WTC11 (cell line): ENCODE results near the gene TP53I13. TPM values are rescaled to one million over a fixed set of nuclear protein-coding genes. Genes with fewer than 3 reads are reported as not detected.
A peak's percentile ranks its signal among the peaks of the same experiment; 100 is the strongest.

ENCODE experiments used
- ATAC-seq: fragments of 200-7000 bp; cut with Tn5 transposase; 2 replicates; pipeline ENCODE4 v1.10.0; 2021; ENCODE audit warnings: mild to moderate bottlenecking, moderate library complexity
- CTCF ChIA-PET: fragments of 300-600 bp; sonication (Branson Sonifier 250); formaldehyde crosslinking; loops from one replicate; lab custom pipeline; 2021; ENCODE audit warnings: antibody characterized with exemption; lab: Charles Lee
- POLR2A ChIA-PET: fragments of 350-600 bp; sonication (Branson Sonifier 250); formaldehyde crosslinking; loops from one replicate; lab custom pipeline; 2021; ENCODE audit warnings: antibody characterized with exemption; lab: Charles Lee
- DNase-seq: peaks from one replicate; pipeline ENCODE4 v3.0.0; 2021; ENCODE audit warnings: low spot score
- H3K27ac Mint-ChIP-seq: 2 replicates; pipeline ENCODE4 v1.8.0; 2021; ENCODE audit warnings: mixed read lengths
- H3K27me3 Mint-ChIP-seq: 2 replicates; pipeline ENCODE4 v1.8.0; 2021; ENCODE audit warnings: low read depth, mild to moderate bottlenecking, moderate library complexity, mixed read lengths
- H3K36me3 Mint-ChIP-seq: 2 replicates; pipeline ENCODE4 v1.8.0; 2021; ENCODE audit warnings: mixed read lengths
- H3K4me1 Mint-ChIP-seq: 2 replicates; pipeline ENCODE4 v1.8.0; 2022; ENCODE audit warnings: mixed read lengths
- H3K4me3 Mint-ChIP-seq: 2 replicates; pipeline ENCODE4 v1.8.0; 2021; ENCODE audit warnings: mild to moderate bottlenecking, moderate library complexity, mixed read lengths
- H3K9me3 Mint-ChIP-seq: 2 replicates; pipeline ENCODE4 v1.8.0; 2021; ENCODE audit warnings: mixed read lengths
- CBFB ChIP-seq: sonication (generic); formaldehyde crosslinking; IDR thresholded peaks from 2 replicates; pipeline ENCODE4 v1.8.1; 2022; ENCODE audit warnings: mild to moderate bottlenecking, low read depth, missing genetic modification reagents
- CTCF ChIP-seq: fragments of 200-600 bp; IDR thresholded peaks from 2 replicates; pipeline ENCODE4 v1.8.0; 2022; ENCODE audit warnings: antibody characterized with exemption
- EMX1 ChIP-seq: fragments of 250-450 bp; sonication (Bioruptor Pico); IDR thresholded peaks from 2 replicates; pipeline ENCODE4 v1.8.0; 2021; ENCODE audit warnings: mild to moderate bottlenecking
- ERG ChIP-seq: fragments of 250-450 bp; sonication (Bioruptor Pico); IDR thresholded peaks from 2 replicates; pipeline ENCODE4 v1.8.0; 2021; ENCODE audit warnings: mild to moderate bottlenecking
- FOXP1 ChIP-seq: sonication (generic); formaldehyde crosslinking; IDR thresholded peaks from 2 replicates; pipeline ENCODE4 v1.8.0; 2022; ENCODE audit warnings: missing genetic modification reagents, mild to moderate bottlenecking, moderate library complexity, borderline replicate concordance
- GABPB1 ChIP-seq: sonication (generic); formaldehyde crosslinking; IDR thresholded peaks from 2 replicates; pipeline ENCODE4 v1.8.1; 2023; ENCODE audit warnings: mild to moderate bottlenecking, missing genetic modification reagents
- HMGXB4 ChIP-seq: sonication (generic); formaldehyde crosslinking; IDR thresholded peaks from 2 replicates; pipeline ENCODE4 v1.8.1; 2023; ENCODE audit warnings: mild to moderate bottlenecking, moderate library complexity, missing genetic modification reagents
- JAZF1 ChIP-seq: fragments of 250-450 bp; sonication (Bioruptor Pico); IDR thresholded peaks from 2 replicates; pipeline ENCODE4 v1.9.0; 2021; ENCODE audit warnings: moderate library complexity, mild to moderate bottlenecking, inconsistent platforms
- MAX ChIP-seq: sonication (generic); formaldehyde crosslinking; IDR thresholded peaks from 2 replicates; pipeline ENCODE4 v1.8.0; 2022; ENCODE audit warnings: mild to moderate bottlenecking, missing genetic modification reagents
- MXD4 ChIP-seq: fragments of 250-450 bp; sonication (Bioruptor Pico); IDR thresholded peaks from 2 replicates; pipeline ENCODE4 v1.8.0; 2021; ENCODE audit warnings: mild to moderate bottlenecking, moderate library complexity, borderline replicate concordance
- SMAD4 ChIP-seq: sonication (generic); formaldehyde crosslinking; IDR thresholded peaks from 2 replicates; pipeline ENCODE4 v1.8.0; 2022; ENCODE audit warnings: mild to moderate bottlenecking, missing genetic modification reagents
- SP1 ChIP-seq: sonication (generic); formaldehyde crosslinking; conservative IDR thresholded peaks from 2 replicates; pipeline ENCODE4 v1.8.1; 2022; ENCODE audit warnings: missing genetic modification reagents
- TEAD1 ChIP-seq: sonication (generic); formaldehyde crosslinking; IDR thresholded peaks from 2 replicates; pipeline ENCODE4 v1.8.0; 2022; ENCODE audit warnings: mild to moderate bottlenecking, missing genetic modification reagents
- TEAD4 ChIP-seq: sonication (generic); formaldehyde crosslinking; IDR thresholded peaks from 2 replicates; pipeline ENCODE4 v1.8.0; 2022; ENCODE audit warnings: mild to moderate bottlenecking, missing genetic modification reagents
- USF2 ChIP-seq: sonication (generic); formaldehyde crosslinking; IDR thresholded peaks from 2 replicates; pipeline ENCODE4 v1.8.1; 2023; ENCODE audit warnings: mild to moderate bottlenecking, missing genetic modification reagents, moderate library complexity
- ZBTB21 ChIP-seq: sonication (generic); formaldehyde crosslinking; IDR thresholded peaks from 2 replicates; pipeline ENCODE4 v1.8.1; 2023; ENCODE audit warnings: mild to moderate bottlenecking, missing genetic modification reagents, borderline replicate concordance
- ZNF263 ChIP-seq: sonication (generic); formaldehyde crosslinking; IDR thresholded peaks from 2 replicates; pipeline ENCODE4 v1.8.1; 2022; ENCODE audit warnings: low read depth, mild to moderate bottlenecking, moderate library complexity, missing genetic modification reagents
- ZNF281 ChIP-seq: sonication (generic); formaldehyde crosslinking; IDR thresholded peaks from 2 replicates; pipeline ENCODE4 v1.8.0; 2023; ENCODE audit warnings: mild to moderate bottlenecking, missing genetic modification reagents
- ZNF416 ChIP-seq: fragments of 250-450 bp; sonication (Bioruptor Pico); IDR thresholded peaks from 2 replicates; pipeline ENCODE4 v1.9.0; 2021; ENCODE audit warnings: mild to moderate bottlenecking, inconsistent platforms
- ZNF423 ChIP-seq: fragments of 250-450 bp; sonication (Bioruptor Pico); IDR thresholded peaks from 2 replicates; pipeline ENCODE4 v2.1.2; 2022; ENCODE audit warnings: mild to moderate bottlenecking, moderate library complexity
- total RNA-seq: library from RNA; stranded (reverse); gene quantifications from 3 replicates; pipeline ENCODE4 v1.2.3, GENCODE V29; 2021

TP53I13 gene
- total RNA-seq, 1 experiment from 2014 or later: 41.9 TPM

- DNase-seq: peak; percentile 86
- H3K4me1 Mint-ChIP-seq: peaks cover 53% of the 10 kb centered on the region
- TF ChIP-seq JAZF1 (no peak), ZBTB21 (CRISPR knock-in tag) (no peak), EMX1 (0 out of 2 replicates have a peak, but pooled peaks have one; percentile 11), CTCF (peak; percentile 49), ZNF423 (CRISPR knock-in tag) (peak; percentile 77), USF2 (CRISPR knock-in tag) (0 out of 2 replicates have a peak, but pooled peaks have one; percentile 11), ZNF263 (CRISPR knock-in tag) (no peak), ERG (CRISPR knock-in tag) (no peak), MAX (CRISPR knock-in tag) (peak; percentile 78; the same call in 1 of the 2 replicates), ZNF281 (peak; percentile 83; the same call in 1 of the 2 replicates), TEAD1 (CRISPR knock-in tag) (0 out of 2 replicates have a peak, but pooled peaks have one; percentile 37)
- H3K4me3 Mint-ChIP-seq: peak overlapping the region; percentile 80
- H3K9me3 Mint-ChIP-seq: no peaks in the 10 kb centered on the region
- no peaks in the 10 kb centered on the region for H3K36me3 Mint-ChIP-seq
- peaks cover 80% of the 10 kb centered on the region for H3K27me3 Mint-ChIP-seq
- peak; percentile 27 for ATAC-seq
- CTCF ChIA-PET: interaction anchor here (0.6 to 9.2 kb wide), 69 partner anchors 9 to 665 kb away, joined by 3 to 272 read pairs (median 5); partner anchors contain the start of genes ABHD15, ANKRD13B, MYO18A and NUFIP2
- POLR2A ChIA-PET: interaction anchor here (1.4 to 2.1 kb wide), 3 partner anchors 23 to 63 kb away, joined by 3 to 12 read pairs (median 4); partner anchors contain the start of gene ANKRD13B
- no peak overlapping the region for H3K27ac Mint-ChIP-seq
Measured at GRCh38 chr17:29617125-29617480, 48.6 kb downstream of the TP53I13 start.

- CTCF ChIA-PET: interaction anchor here (0.5 to 9.2 kb wide), 76 partner anchors 8 to 1012 kb away, joined by 3 to 272 read pairs (median 5); partner anchors contain the start of genes ABHD15, ANKRD13B, MYO18A and NUFIP2
- H3K4me1 Mint-ChIP-seq: peaks cover 54% of the 10 kb centered on the region
- H3K9me3 Mint-ChIP-seq: no peaks in the 10 kb centered on the region
- DNase-seq (peak; percentile 91), ATAC-seq (peak; percentile 9)
- no peak overlapping the region for H3K27ac Mint-ChIP-seq
- POLR2A ChIA-PET: interaction anchor here (0.5 to 2.1 kb wide), 5 partner anchors 23 to 313 kb away, joined by 3 to 12 read pairs (median 4); partner anchors contain the start of genes ANKRD13B and SSH2
- peak overlapping the region; percentile 80 for H3K4me3 Mint-ChIP-seq
- H3K36me3 Mint-ChIP-seq: no peaks in the 10 kb centered on the region
- peaks cover 83% of the 10 kb centered on the region for H3K27me3 Mint-ChIP-seq
- TF ChIP-seq SP1 (CRISPR knock-in tag): peak; percentile 55
- no peak for TF ChIP-seq ZNF263 (CRISPR knock-in tag)
- TF ChIP-seq MAX (CRISPR knock-in tag): peak; percentile 75
- no peak for TF ChIP-seq SMAD4 (CRISPR knock-in tag)
- no peak for TF ChIP-seq CBFB
- peak; percentile 91 for TF ChIP-seq HMGXB4 (CRISPR knock-in tag)
- TF ChIP-seq ZNF281: peak; percentile 2; the same call in 1 of the 2 replicates
- 0 out of 2 replicates have a peak, but pooled peaks have one; percentile 52 for TF ChIP-seq MXD4 (CRISPR knock-in tag)
- 0 out of 2 replicates have a peak, but pooled peaks have one; percentile 75 for TF ChIP-seq FOXP1 (CRISPR knock-in tag)
- TF ChIP-seq GABPB1 (CRISPR knock-in tag): 0 out of 2 replicates have a peak, but pooled peaks have one; percentile 23
- no peak for TF ChIP-seq TEAD4 (CRISPR knock-in tag)
- TF ChIP-seq ZNF416 (CRISPR knock-in tag): 0 out of 2 replicates have a peak, but pooled peaks have one; percentile 65
Measured at GRCh38 chr17:29617481-29618271, 49.2 kb downstream of the TP53I13 start.
